HepG2 (cell line): Measurements from ENCODE around the gene ATP8B4. TPM values are rescaled to one million over a fixed set of nuclear protein-coding genes. Genes with fewer than 3 reads are reported as not detected.

Source experiments
- ATAC-seq: fragments of 200-7000 bp; cut with Tn5 transposase; 3 replicates; pipeline ENCODE4 v1.9.1; 2020; ENCODE audit warnings: mild to moderate bottlenecking, moderate library complexity
- BruUV-seq: library from RNA; stranded (reverse); fragments of 400-500 nt; replicated peaks from 2 replicates; lab custom pipeline; 2021; lab: Mats Ljungman, UMichigan
- CTCF ChIA-PET: fragments of 300-600 bp; formaldehyde crosslinking; extraction: SDS; loops from one replicate; lab custom pipeline; 2021; ENCODE audit warnings: low total read pairs, inconsistent platforms, low intra/inter-chr PET ratio; lab: Yijun Ruan, JAX
- POLR2A ChIA-PET: fragments of 350-600 bp; sonication (Branson Sonifier 250); formaldehyde crosslinking; loops from one replicate; lab custom pipeline; 2020; ENCODE audit warnings: antibody characterized with exemption, inconsistent platforms; lab: Yijun Ruan, JAX
- DNase-seq: peaks from one replicate; pipeline ENCODE4 v3.0.0-alpha.2; 2015; ENCODE audit warnings: low spot score
- FAIRE-seq: peaks from 3 replicates; lab custom pipeline; 2011; peaks lifted over from hg19 to GRCh38; lab: Jason Lieb, UNC
- H2AFZ ChIP-seq: one replicate; pipeline ENCODE4 v1.6.1; 2011; ENCODE audit warnings: low read length, inconsistent platforms
- H3K27ac ChIP-seq: fragments of 300-600 bp; 3 replicates; pipeline ENCODE4 v1.8.0; 2011; ENCODE audit warnings: mixed run types, mild to moderate bottlenecking, mixed read lengths, low read length, inconsistent platforms; ENCODE audit not compliant: insufficient read depth; ENCODE audit errors: extremely low read length
- H3K27me3 ChIP-seq, 2 experiments: fragments of 200-600 bp in 1 of 2; 2 replicates in 1 of 2; 3 replicates in 1 of 2; pipeline versions ENCODE4 v1.6.0 to v1.8.0; 2011; ENCODE audit warnings: low read length in 2 of 2, mild to moderate bottlenecking in 2 of 2, moderate library complexity in 2 of 2, inconsistent platforms in 1 of 2; ENCODE audit not compliant: insufficient read depth in 2 of 2, control insufficient read depth in 1 of 2
- H3K36me3 ChIP-seq, 2 experiments: fragments of 200-600 bp in 1 of 2; replicated peaks in 1 of 2; 2 replicates in 1 of 2; 3 replicates in 1 of 2; pipeline versions ENCODE4 v1.5.1 to v1.8.0; 2011; ENCODE audit warnings: low read length in 2 of 2, inconsistent platforms in 1 of 2; ENCODE audit not compliant: insufficient read depth in 2 of 2, control insufficient read depth in 1 of 2
- H3K4me1 ChIP-seq: 2 replicates; pipeline ENCODE4 v1.5.1; 2012; ENCODE audit warnings: low read length, inconsistent platforms; ENCODE audit not compliant: insufficient read depth
- H3K4me2 ChIP-seq: 2 replicates; pipeline ENCODE4 v1.6.0; 2011; ENCODE audit warnings: low read depth, low read length, inconsistent platforms
- H3K4me3 ChIP-seq, 3 experiments: fragments of 200-600 bp in 1 of 3; sonication (generic), shearing (Covaris generic) in 1 of 3; replicated peaks in 1 of 3; 2 replicates each; pipeline ENCODE4 v1.5.1; 2011 to 2016; ENCODE audit warnings: low read length in 3 of 3, inconsistent platforms in 2 of 3, low read depth in 2 of 3, mild to moderate bottlenecking in 2 of 3, control low read depth in 1 of 3, mixed read lengths in 1 of 3; ENCODE audit not compliant: insufficient read depth in 1 of 3
- H3K79me2 ChIP-seq: one replicate; pipeline ENCODE4 v1.6.1; 2011; ENCODE audit warnings: low read length, inconsistent platforms; ENCODE audit not compliant: insufficient read depth
- H3K9ac ChIP-seq: 2 replicates; pipeline ENCODE4 v1.6.0; 2011; ENCODE audit warnings: mild to moderate bottlenecking, low read depth, low read length, inconsistent platforms; ENCODE audit not compliant: insufficient read depth
- H3K9me3 ChIP-seq: 2 replicates; pipeline ENCODE4 v1.5.1; 2012; ENCODE audit warnings: mild to moderate bottlenecking, low read length
- H4K20me1 ChIP-seq: 2 replicates; pipeline ENCODE4 v1.6.0; 2011; ENCODE audit warnings: inconsistent platforms, mild to moderate bottlenecking, low read length, moderate library complexity; ENCODE audit not compliant: insufficient read depth
- CEBPB ChIP-seq: IDR thresholded peaks from 2 replicates; pipeline ENCODE4 v1.6.1; 2011; ENCODE audit warnings: low read depth, low read length, improper control_type of control experiment, borderline replicate concordance
- ELF1 ChIP-seq: sonication (generic); formaldehyde crosslinking; IDR thresholded peaks from 2 replicates; pipeline ENCODE4 v1.4.0; 2020; ENCODE audit warnings: missing genetic modification reagents
- FOXK2 ChIP-seq: fragments of 450-650 bp; IDR thresholded peaks from 2 replicates; pipeline ENCODE4 v1.6.1; 2016
- KAT7 ChIP-seq: IDR thresholded peaks from 2 replicates; pipeline ENCODE4 v1.6.1; 2018; ENCODE audit warnings: borderline replicate concordance, missing compliant biosample characterization
- MTF2 ChIP-seq: sonication (generic); formaldehyde crosslinking; IDR thresholded peaks from 2 replicates; pipeline ENCODE4 v1.5.0; 2020; ENCODE audit warnings: missing genetic modification reagents, borderline replicate concordance
- SNAPC2 ChIP-seq: sonication (generic); formaldehyde crosslinking; IDR thresholded peaks from 2 replicates; pipeline ENCODE4 v1.8.1; 2022; ENCODE audit warnings: mild to moderate bottlenecking, missing genetic modification reagents
- in situ Hi-C: cut with HindIII; loops from 2 replicates; pipeline ENCODE4 v1.10.0; 2017; ENCODE audit warnings: low pct_unique_long_range_greater_than_20kb; ENCODE audit not compliant: extremely low pct_ligation_motif_present
- intact Hi-C: fragments of 100-400 bp; cut with micrococcal nuclease; formaldehyde crosslinking; loops from one replicate; pipeline ENCODE4 v1.10.0; 2022; ENCODE audit not compliant: unreplicated experiment
- polyA plus RNA-seq, 8 experiments: library from polyadenylated mRNA; depleted of rRNA in 3 of 8; stranded (reverse) in 7 of 8; unstranded in 1 of 8; fragments of >200 nt; fragmentation: Illumina TruSeq in 4 of 8; extraction: Trizol in 4 of 8; gene quantifications; 2 replicates each; pipeline versions ENCODE4 v1.2.1 to v1.2.3, GENCODE V29; 2011 to 2016; ENCODE audit warnings: low read depth in 4 of 8, missing spikeins in 1 of 8, mixed read lengths in 1 of 8; ENCODE audit not compliant: insufficient read depth in 1 of 8
- total RNA-seq, 5 experiments: library from RNA; depleted of rRNA; stranded (reverse); fragments of >200 nt; fragmentation: Illumina TruSeq; extraction: Trizol; gene quantifications; 2 replicates each; pipeline ENCODE4 v1.2.3, GENCODE V29; 2016; ENCODE audit warnings: low read depth in 1 of 5
- TF ChIP-seq, protein P1 (sequence below): sonication (generic); formaldehyde crosslinking; IDR thresholded peaks from 2 replicates; pipeline ENCODE4 v1.9.0; 2021; ENCODE audit warnings: missing genetic modification reagents, mild to moderate bottlenecking, borderline replicate concordance
- TF ChIP-seq, protein P2 (sequence below): sonication (generic); formaldehyde crosslinking; IDR thresholded peaks from 2 replicates; pipeline ENCODE4 v1.4.0; 2020; ENCODE audit warnings: mild to moderate bottlenecking, missing genetic modification reagents, borderline replicate concordance
- TF ChIP-seq, protein P3 (sequence below): sonication (generic); formaldehyde crosslinking; IDR thresholded peaks from 2 replicates; pipeline ENCODE4 v1.4.0; 2020; ENCODE audit warnings: missing genetic modification reagents, borderline replicate concordance
- TF ChIP-seq, protein P4 (sequence below): sonication (generic); formaldehyde crosslinking; IDR thresholded peaks from 2 replicates; pipeline ENCODE4 v1.5.0; 2020; ENCODE audit warnings: mild to moderate bottlenecking, missing genetic modification reagents

The ATP8B4 gene
- total and polyA plus RNA-seq, 2 of the 13 experiments (the other 11 are each of a cell fraction or from before 2014, with no cell fraction given), result 0.24 to 0.69 TPM

DNA sequence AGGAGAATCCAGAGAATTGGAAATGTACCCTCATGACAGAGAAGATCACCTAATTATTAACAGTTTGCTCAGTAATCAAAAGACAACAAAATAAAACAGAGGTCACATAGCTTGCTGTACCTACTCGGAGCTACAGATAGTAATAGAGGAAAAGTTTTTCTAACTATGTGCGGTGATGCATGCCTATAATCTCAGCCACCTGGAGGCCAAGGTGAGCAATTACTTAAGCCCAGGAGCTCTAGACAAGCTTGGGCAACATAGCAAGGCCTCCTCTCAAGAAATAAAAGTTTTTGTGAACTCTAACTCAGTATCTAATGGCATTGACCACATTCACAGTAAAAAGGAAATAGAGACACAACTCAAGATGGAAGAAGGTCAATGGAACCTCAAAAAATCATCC is 243.6 kb downstream of the ATP8B4 start (continued):
- no peak for TF ChIP-seq SNAPC2
- no peak for TF ChIP-seq MTF2 (CRISPR knock-in tag)
- TF ChIP-seq, protein P1, sequence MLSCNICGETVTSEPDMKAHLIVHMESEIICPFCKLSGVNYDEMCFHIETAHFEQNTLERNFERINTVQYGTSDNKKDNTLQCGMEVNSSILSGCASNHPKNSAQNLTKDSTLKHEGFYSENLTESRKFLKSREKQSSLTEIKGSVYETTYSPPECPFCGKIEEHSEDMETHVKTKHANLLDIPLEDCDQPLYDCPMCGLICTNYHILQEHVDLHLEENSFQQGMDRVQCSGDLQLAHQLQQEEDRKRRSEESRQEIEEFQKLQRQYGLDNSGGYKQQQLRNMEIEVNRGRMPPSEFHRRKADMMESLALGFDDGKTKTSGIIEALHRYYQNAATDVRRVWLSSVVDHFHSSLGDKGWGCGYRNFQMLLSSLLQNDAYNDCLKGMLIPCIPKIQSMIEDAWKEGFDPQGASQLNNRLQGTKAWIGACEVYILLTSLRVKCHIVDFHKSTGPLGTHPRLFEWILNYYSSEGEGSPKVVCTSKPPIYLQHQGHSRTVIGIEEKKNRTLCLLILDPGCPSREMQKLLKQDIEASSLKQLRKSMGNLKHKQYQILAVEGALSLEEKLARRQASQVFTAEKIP, result no peak
- TF ChIP-seq KAT7 (CRISPR knock-in tag), result no peak

DNA sequence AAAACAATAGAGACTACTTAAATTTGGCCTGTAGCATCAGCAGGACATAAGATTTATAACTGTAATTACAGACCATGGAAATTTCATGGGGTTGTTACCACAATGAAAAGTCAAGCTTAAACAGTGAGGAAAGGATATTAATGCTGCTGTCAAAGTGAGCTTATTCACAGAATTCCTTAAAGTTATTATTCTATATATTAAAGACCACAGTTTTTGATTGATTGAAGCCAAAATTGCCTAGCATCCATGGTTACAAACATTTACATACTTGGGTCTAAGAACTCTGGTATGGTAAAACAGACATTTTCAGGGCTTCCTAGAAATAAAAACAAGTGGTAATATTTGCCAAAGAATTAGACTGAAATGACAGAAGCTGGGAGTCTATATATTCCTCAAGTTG is 248.6 kb downstream of the ATP8B4 start:
- ATAC-seq (no peak), FAIRE-seq (no peak), DNase-seq (no peak)
- H3K4me3 ChIP-seq, result no peak overlapping the region
- intact Hi-C loops, result loop anchor here (10.0 kb wide), 1 partner anchor 134 kb away; no protein-coding TSS in a partner anchor
- BruUV-seq, result no TSS peak
- H4K20me1 ChIP-seq, result no peaks in the 10 kb centered on the region
- ChIA-PET CTCF (no interaction called here), POLR2A (no interaction called here)
- in situ Hi-C loops, result no loop called here
- no peaks in the 10 kb centered on the region for H3K79me2 ChIP-seq
- H3K4me1 ChIP-seq, result no peaks in the 10 kb centered on the region
- H3K36me3 ChIP-seq, result no peaks in the 10 kb centered on the region
- H3K9ac ChIP-seq, result no peak overlapping the region
- no peaks in the 10 kb centered on the region for H3K27me3 ChIP-seq
- no peak overlapping the region for H2AFZ ChIP-seq
- H3K9me3 ChIP-seq, result no peaks in the 10 kb centered on the region
- no peak overlapping the region for H3K27ac ChIP-seq
- H3K4me2 ChIP-seq, result no peak overlapping the region
- TF ChIP-seq, protein P2, sequence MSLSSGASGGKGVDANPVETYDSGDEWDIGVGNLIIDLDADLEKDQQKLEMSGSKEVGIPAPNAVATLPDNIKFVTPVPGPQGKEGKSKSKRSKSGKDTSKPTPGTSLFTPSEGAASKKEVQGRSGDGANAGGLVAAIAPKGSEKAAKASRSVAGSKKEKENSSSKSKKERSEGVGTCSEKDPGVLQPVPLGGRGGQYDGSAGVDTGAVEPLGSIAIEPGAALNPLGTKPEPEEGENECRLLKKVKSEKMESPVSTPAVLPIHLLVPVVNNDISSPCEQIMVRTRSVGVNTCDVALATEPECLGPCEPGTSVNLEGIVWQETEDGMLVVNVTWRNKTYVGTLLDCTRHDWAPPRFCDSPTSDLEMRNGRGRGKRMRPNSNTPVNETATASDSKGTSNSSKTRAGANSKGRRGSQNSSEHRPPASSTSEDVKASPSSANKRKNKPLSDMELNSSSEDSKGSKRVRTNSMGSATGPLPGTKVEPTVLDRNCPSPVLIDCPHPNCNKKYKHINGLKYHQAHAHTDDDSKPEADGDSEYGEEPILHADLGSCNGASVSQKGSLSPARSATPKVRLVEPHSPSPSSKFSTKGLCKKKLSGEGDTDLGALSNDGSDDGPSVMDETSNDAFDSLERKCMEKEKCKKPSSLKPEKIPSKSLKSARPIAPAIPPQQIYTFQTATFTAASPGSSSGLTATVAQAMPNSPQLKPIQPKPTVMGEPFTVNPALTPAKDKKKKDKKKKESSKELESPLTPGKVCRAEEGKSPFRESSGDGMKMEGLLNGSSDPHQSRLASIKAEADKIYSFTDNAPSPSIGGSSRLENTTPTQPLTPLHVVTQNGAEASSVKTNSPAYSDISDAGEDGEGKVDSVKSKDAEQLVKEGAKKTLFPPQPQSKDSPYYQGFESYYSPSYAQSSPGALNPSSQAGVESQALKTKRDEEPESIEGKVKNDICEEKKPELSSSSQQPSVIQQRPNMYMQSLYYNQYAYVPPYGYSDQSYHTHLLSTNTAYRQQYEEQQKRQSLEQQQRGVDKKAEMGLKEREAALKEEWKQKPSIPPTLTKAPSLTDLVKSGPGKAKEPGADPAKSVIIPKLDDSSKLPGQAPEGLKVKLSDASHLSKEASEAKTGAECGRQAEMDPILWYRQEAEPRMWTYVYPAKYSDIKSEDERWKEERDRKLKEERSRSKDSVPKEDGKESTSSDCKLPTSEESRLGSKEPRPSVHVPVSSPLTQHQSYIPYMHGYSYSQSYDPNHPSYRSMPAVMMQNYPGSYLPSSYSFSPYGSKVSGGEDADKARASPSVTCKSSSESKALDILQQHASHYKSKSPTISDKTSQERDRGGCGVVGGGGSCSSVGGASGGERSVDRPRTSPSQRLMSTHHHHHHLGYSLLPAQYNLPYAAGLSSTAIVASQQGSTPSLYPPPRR (CRISPR knock-in tag), result no peak
- no peak for TF ChIP-seq FOXK2
- TF ChIP-seq, protein P3, sequence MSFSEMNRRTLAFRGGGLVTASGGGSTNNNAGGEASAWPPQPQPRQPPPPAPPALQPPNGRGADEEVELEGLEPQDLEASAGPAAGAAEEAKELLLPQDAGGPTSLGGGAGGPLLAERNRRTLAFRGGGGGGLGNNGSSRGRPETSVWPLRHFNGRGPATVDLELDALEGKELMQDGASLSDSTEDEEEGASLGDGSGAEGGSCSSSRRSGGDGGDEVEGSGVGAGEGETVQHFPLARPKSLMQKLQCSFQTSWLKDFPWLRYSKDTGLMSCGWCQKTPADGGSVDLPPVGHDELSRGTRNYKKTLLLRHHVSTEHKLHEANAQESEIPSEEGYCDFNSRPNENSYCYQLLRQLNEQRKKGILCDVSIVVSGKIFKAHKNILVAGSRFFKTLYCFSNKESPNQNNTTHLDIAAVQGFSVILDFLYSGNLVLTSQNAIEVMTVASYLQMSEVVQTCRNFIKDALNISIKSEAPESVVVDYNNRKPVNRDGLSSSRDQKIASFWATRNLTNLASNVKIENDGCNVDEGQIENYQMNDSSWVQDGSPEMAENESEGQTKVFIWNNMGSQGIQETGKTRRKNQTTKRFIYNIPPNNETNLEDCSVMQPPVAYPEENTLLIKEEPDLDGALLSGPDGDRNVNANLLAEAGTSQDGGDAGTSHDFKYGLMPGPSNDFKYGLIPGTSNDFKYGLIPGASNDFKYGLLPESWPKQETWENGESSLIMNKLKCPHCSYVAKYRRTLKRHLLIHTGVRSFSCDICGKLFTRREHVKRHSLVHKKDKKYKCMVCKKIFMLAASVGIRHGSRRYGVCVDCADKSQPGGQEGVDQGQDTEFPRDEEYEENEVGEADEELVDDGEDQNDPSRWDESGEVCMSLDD (CRISPR knock-in tag), result no peak
- TF ChIP-seq, protein P4, sequence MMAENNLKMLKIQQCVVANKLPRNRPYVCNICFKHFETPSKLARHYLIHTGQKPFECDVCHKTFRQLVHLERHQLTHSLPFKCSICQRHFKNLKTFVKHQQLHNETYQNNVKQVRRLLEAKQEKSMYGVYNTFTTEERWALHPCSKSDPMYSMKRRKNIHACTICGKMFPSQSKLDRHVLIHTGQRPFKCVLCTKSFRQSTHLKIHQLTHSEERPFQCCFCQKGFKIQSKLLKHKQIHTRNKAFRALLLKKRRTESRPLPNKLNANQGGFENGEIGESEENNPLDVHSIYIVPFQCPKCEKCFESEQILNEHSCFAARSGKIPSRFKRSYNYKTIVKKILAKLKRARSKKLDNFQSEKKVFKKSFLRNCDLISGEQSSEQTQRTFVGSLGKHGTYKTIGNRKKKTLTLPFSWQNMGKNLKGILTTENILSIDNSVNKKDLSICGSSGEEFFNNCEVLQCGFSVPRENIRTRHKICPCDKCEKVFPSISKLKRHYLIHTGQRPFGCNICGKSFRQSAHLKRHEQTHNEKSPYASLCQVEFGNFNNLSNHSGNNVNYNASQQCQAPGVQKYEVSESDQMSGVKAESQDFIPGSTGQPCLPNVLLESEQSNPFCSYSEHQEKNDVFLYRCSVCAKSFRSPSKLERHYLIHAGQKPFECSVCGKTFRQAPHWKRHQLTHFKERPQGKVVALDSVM (CRISPR knock-in tag), result no peak
- TF ChIP-seq CEBPB, result no peak
- no peak for TF ChIP-seq ELF1 (CRISPR knock-in tag)
